ENCODE data around the gene IER5L. TPM values are rescaled to one million over a fixed set of nuclear protein-coding genes. Genes with fewer than 3 reads are reported as not detected.
A peak's percentile ranks its signal among the peaks of the same experiment; 100 is the strongest.

The IER5L gene
- total RNA-seq, 2 donors from 2014 or later, result 7.2 to 30.7 TPM

DNA sequence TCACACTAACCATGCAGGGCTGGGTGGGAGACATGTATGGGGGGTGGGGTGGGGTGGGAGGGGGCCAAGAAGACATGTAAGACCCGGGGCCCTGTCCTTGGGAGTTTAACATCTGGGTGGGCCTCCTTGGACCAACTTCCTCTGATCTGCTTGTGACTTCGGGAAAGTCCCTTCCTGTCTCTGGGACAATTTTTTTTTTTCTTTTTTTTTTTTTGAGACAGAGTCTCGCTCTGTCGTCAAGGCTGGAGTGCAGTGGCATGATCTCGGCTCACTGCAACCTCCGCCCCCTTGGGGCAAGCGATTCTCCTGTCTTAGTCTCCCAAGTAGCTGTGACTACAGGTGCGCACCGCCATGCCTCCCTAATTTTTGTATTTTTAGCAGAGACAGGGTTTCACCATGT lies 23.8 kb upstream of the IER5L start:
- H3K4me3 ChIP-seq, result no peak overlapping the region
- TF ChIP-seq POLR2A (IDR thresholded peaks at IDR 0.05), result no peak
- no peak for TF ChIP-seq POLR2AphosphoS5 (IDR thresholded peaks at IDR 0.05)
- no peak for TF ChIP-seq CTCF (IDR thresholded peaks at IDR 0.05)
- no peaks in the 10 kb centered on the region for H3K9me3 ChIP-seq
- no peak overlapping the region for H3K27ac ChIP-seq
- H3K36me3 ChIP-seq, result no peaks in the 10 kb centered on the region
- no peaks in the 10 kb centered on the region for H3K4me1 ChIP-seq (replicated peaks)
- H3K27me3 ChIP-seq (replicated peaks; ENCODE audit: insufficient read depth), result no peaks in the 10 kb centered on the region
- intact Hi-C loops (cut with DNase I), result no loop called here
- WGBS, result 72% methylated on average over 9 of the region's 9 CpGs
- DNase-seq (ENCODE audit: low spot score), result no peak

GRCh38 chr9:129201289-129201688 lies 23.2 kb upstream of the IER5L start:
- intact Hi-C loops (cut with DNase I), result no loop called here
- WGBS, result 83% methylated on average over 9 of the region's 9 CpGs
- DNase-seq (ENCODE audit: low spot score), result no peak
- no peaks in the 10 kb centered on the region for H3K4me1 ChIP-seq (replicated peaks)
- TF ChIP-seq CTCF (IDR thresholded peaks at IDR 0.05) (no peak), POLR2A (IDR thresholded peaks at IDR 0.05) (no peak), POLR2AphosphoS5 (IDR thresholded peaks at IDR 0.05) (no peak)
- H3K4me3 ChIP-seq, result no peak overlapping the region
- H3K27ac ChIP-seq, result no peak overlapping the region
- no peaks in the 10 kb centered on the region for H3K36me3 ChIP-seq
- H3K9me3 ChIP-seq, result no peaks in the 10 kb centered on the region
- H3K27me3 ChIP-seq (replicated peaks; ENCODE audit: insufficient read depth), result no peaks in the 10 kb centered on the region

GRCh38 chr9:129200255-129200654 lies 22.2 kb upstream of the IER5L start:
- no peaks in the 10 kb centered on the region for H3K36me3 ChIP-seq
- no peaks in the 10 kb centered on the region for H3K9me3 ChIP-seq
- H3K4me3 ChIP-seq, result no peak overlapping the region
- no peak overlapping the region for H3K27ac ChIP-seq
- intact Hi-C loops (cut with DNase I), result no loop called here
- DNase-seq (ENCODE audit: low spot score), result no peak
- TF ChIP-seq POLR2A (IDR thresholded peaks at IDR 0.05) (no peak), POLR2AphosphoS5 (IDR thresholded peaks at IDR 0.05) (no peak), CTCF (IDR thresholded peaks at IDR 0.05) (no peak)
- H3K4me1 ChIP-seq (replicated peaks), result no peaks in the 10 kb centered on the region
- no peaks in the 10 kb centered on the region for H3K27me3 ChIP-seq (replicated peaks; ENCODE audit: insufficient read depth)
- 96% methylated on average over 6 of the region's 6 CpGs for WGBS

- intact Hi-C loops (cut with DNase I), result no loop called here
- no peaks in the 10 kb centered on the region for H3K27me3 ChIP-seq (replicated peaks; ENCODE audit: insufficient read depth)
- no peak overlapping the region for H3K4me3 ChIP-seq
- no peaks in the 10 kb centered on the region for H3K9me3 ChIP-seq
- no peaks in the 10 kb centered on the region for H3K36me3 ChIP-seq
- peak overlapping the region; percentile 25 to 47 for H3K27ac ChIP-seq
- H3K4me1 ChIP-seq (replicated peaks), result no peaks in the 10 kb centered on the region
- TF ChIP-seq POLR2A (IDR thresholded peaks at IDR 0.05) (no peak), POLR2AphosphoS5 (IDR thresholded peaks at IDR 0.05) (no peak), CTCF (IDR thresholded peaks at IDR 0.05) (no peak)
- no peak for DNase-seq (ENCODE audit: low spot score)
- 75% methylated on average over 7 of the region's 7 CpGs for WGBS
Observed at GRCh38 chr9:129199044-129199435, 21.0 kb upstream of the IER5L start.

- H3K4me1 ChIP-seq (replicated peaks), result no peaks in the 10 kb centered on the region
- H3K4me3 ChIP-seq, result no peak overlapping the region
- intact Hi-C loops (cut with DNase I), result no loop called here
- TF ChIP-seq POLR2A (IDR thresholded peaks at IDR 0.05), result no peak
- TF ChIP-seq POLR2AphosphoS5 (IDR thresholded peaks at IDR 0.05), result no peak
- no peak for TF ChIP-seq CTCF (IDR thresholded peaks at IDR 0.05)
- 27% methylated on average over 30 of the region's 30 CpGs for WGBS
- H3K27ac ChIP-seq, result peak overlapping the region; percentile 25 to 47
- DNase-seq (ENCODE audit: low spot score), result no peak
- no peaks in the 10 kb centered on the region for H3K36me3 ChIP-seq
- no peaks in the 10 kb centered on the region for H3K27me3 ChIP-seq (replicated peaks; ENCODE audit: insufficient read depth)
- H3K9me3 ChIP-seq, result no peaks in the 10 kb centered on the region
Observed at GRCh38 chr9:129198319-129199043, 20.4 kb upstream of the IER5L start.
